HG02610 (cell line): ENCODE data around the gene CILP.
"Not testable (repeated sequence)": the region's sequence is repeated elsewhere in the genome, so short reads cannot be mapped to it uniquely, and the experiment has no call there.

Experiments
- ATAC-seq: cut with Tn5 transposase; IDR thresholded peaks from one replicate; pipeline ENCODE4 v1.9.1; 2021; ENCODE audit warnings: mild to moderate bottlenecking, moderate library complexity; ENCODE audit not compliant: unreplicated experiment

The CILP gene, protein sequence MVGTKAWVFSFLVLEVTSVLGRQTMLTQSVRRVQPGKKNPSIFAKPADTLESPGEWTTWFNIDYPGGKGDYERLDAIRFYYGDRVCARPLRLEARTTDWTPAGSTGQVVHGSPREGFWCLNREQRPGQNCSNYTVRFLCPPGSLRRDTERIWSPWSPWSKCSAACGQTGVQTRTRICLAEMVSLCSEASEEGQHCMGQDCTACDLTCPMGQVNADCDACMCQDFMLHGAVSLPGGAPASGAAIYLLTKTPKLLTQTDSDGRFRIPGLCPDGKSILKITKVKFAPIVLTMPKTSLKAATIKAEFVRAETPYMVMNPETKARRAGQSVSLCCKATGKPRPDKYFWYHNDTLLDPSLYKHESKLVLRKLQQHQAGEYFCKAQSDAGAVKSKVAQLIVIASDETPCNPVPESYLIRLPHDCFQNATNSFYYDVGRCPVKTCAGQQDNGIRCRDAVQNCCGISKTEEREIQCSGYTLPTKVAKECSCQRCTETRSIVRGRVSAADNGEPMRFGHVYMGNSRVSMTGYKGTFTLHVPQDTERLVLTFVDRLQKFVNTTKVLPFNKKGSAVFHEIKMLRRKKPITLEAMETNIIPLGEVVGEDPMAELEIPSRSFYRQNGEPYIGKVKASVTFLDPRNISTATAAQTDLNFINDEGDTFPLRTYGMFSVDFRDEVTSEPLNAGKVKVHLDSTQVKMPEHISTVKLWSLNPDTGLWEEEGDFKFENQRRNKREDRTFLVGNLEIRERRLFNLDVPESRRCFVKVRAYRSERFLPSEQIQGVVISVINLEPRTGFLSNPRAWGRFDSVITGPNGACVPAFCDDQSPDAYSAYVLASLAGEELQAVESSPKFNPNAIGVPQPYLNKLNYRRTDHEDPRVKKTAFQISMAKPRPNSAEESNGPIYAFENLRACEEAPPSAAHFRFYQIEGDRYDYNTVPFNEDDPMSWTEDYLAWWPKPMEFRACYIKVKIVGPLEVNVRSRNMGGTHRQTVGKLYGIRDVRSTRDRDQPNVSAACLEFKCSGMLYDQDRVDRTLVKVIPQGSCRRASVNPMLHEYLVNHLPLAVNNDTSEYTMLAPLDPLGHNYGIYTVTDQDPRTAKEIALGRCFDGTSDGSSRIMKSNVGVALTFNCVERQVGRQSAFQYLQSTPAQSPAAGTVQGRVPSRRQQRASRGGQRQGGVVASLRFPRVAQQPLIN

DNA sequence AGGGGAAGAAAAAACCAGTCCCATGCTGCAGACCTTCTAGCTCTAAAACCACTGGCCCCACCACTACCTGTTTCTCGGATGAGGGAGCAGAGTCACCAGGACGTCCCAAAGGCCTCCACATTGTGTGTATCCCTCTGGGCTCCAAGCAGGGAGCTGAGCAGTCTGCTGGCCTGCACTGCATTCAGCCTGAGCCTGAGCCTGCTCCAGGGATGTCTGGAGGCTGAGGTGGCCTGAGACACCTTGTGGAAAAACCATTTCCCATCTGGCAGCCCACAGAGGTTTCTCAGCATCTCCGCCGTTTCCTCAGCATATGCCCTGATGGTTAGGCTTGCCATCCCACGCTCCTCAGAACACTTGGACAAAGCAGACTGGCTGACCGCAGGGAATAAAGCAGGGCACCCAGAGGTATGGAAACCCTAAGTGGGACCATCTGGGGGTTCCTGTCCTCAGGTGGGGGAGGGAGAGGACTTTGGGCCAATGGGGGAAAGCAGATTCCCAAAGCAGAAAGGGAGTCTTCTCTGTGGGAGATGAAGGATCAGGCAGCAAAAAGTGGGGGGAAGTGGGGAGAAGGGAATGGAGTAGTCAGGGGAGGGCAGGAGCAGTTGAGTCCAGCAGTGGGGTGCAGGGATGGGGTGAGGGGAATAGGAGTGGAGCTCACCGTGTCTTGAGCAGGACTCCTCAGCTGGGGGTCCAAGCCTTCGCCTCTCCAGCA, at the start of gene CILP:
Gene CILP (minus strand): TSS at position 704 of the 712 bp plus-strand sequence. CDS start 1,718 bp downstream, outside the sequence.
- ATAC-seq, result no peak

DNA sequence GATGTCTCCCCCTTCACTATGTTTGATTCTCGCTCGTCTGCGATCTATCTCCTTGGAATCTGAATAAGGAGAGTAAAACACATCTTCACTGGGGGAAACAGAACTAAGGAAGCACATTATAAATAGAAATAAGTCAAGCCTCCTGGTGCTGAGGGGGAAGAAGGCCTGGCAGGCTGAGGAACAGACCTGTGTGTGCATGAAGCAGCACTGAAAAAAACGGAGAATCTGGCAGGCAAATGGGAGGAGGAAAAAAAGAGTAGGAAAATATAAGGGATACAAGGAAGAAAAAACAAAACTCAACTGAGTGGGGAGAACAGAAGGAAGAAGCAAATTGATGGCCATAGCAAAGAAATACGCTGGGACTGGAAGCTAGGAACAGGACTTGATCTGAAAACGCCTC, 49.7 kb upstream of the CILP start:
- ATAC-seq, result no peak

DNA sequence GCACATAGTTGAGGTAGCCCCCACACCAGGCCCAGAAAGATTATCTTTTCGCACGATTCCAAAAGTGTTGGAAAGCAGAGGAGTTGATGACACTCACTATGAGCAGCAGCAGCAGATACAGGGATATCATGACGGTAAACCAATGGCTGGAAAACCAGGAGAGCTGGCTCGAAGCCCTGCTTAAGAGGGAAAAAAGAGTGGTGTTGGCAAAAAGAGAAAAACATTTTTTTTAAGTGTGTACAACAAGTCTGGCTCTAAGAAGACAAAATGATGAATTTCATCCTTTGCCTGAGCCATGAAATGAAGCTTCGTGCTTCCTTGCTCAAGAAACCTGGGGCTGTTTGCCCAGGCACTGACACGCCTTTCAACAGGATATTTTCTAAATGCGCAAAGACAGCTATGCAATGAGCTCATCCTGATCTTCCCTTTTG, 48.1 kb upstream of the CILP start:
- ATAC-seq, result no peak

DNA sequence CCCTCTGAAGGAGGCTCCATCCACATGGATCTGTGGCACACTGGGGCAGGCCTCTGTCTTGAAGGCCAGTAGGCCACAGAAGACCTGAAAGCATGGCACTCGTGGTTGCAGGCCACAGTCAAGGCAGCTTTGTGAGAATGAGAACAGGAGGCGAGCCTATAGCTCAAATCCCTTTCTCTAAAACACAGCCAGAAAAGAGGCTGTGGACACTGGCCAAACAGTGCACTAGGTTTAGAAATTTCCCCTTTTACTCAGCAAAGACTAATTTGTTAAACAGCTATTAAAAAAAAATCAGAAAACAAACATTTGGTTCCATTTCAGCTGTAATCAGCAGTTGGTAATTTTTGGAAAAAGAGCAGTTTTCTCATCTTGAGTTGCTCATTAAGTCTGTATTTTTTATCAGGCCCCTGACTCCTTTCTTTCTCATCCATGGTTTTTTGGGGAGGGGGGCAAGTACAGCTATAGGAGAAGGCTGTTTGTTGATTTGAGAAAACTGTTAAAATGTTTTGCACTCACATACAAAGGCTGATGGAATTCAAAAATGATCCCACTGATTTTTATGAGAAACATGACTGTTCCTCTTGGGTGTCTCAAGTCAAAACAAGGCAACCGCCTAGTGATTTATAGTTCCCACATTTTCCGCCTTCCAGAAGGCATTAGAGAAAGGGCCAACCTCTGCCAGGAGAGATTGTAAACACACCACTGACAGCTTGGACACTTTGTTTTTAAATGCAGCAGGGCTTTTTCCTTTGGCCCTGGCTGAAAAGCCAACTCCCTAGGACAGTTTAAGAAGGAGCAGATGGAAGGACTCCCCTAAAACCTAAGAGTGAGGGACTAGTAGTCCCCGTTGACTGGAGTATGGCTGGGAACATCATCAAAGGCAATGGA, 47.3 kb upstream of the CILP start:
- ATAC-seq, result no peak

DNA sequence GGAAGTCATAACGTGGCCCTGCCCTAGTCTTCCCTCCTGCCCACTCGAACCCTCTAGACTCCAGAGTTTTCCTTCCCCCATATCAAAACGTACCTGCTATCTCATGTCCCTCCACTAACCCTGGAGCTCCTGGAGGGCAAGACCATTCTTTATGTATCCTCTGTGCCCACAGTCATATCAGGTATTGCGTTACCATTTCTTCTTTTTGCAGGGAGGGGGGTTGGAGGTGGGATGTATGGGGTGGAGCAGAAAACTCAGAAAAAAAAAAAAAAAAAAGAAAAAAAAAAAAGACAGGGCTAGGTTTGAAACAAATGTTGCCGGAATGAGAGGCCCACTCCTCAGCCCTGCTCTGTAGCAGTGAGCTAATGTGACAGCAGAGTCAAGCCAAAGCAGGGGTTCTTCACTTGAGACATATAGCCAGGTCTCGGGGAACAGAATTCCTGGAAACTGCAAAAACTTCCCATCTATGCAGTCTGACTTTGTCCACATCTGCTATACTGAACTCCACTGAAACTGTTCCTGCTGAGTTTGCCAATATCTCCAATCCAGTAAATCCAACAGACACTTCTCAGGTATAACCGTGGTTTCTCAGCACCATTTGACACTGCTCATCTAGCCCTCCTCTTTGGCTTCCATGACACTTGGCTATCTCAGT, 44.3 kb upstream of the CILP start:
- ATAC-seq, result no peak

DNA sequence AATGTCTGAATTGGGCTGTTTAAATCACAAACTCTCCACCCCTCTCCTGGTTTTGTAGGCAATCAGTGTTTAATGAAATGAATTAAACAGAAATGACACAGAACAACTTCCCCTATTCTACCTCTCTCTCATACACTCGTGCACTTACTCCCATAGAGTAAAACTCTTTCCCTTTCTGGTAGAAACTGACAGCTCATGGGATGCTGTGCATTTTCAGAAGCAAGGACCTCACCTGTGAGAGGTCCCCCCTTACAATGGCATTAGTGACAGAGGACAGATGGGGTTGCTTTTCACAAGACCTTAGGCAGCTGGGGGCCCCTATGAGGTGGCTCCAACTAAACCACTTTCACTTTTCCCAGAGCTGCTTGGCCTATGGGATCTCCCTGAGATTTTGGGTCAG, 43.5 kb upstream of the CILP start:
- no peak for ATAC-seq

DNA sequence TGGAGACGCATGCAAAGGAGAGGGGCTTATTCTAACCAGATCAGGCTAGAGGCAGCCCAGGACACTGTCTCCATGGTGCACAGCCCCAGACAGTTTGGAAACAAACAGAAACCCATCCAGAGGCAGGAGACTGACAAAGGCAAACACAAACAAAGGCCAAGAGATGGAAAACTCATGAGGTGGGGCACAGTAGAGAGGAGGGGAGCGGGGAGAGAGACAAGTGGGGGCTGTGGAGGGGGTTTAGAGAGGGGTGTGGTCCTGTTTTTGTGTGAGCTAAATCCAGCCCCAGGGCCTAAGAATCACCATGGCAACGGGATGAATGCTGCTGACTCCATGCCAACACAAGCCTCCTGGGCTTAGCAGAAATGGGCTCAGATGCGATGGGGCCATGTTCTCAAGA, 43.1 kb upstream of the CILP start:
- ATAC-seq, result no peak

DNA sequence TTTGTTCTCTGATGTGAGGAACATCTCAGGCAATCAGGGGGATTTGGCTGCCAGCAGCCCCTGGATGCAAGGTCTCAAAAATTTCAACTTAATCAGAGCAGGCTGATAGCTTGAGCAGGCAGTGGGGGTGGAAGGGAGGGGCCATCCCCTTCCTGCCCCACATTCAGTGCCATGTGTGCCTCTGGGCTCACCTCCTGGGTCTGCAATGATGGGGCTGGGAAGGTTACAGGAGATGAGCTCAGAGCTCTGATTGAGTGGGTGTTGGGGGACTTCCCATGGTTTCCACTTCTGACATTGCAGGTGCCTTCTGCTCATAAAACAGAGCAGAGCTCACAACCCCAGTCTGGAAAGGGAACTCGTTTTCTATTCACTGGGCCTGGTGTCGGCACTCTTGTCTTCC, 38.4 kb upstream of the CILP start:
- peak; percentile 95 for ATAC-seq

DNA sequence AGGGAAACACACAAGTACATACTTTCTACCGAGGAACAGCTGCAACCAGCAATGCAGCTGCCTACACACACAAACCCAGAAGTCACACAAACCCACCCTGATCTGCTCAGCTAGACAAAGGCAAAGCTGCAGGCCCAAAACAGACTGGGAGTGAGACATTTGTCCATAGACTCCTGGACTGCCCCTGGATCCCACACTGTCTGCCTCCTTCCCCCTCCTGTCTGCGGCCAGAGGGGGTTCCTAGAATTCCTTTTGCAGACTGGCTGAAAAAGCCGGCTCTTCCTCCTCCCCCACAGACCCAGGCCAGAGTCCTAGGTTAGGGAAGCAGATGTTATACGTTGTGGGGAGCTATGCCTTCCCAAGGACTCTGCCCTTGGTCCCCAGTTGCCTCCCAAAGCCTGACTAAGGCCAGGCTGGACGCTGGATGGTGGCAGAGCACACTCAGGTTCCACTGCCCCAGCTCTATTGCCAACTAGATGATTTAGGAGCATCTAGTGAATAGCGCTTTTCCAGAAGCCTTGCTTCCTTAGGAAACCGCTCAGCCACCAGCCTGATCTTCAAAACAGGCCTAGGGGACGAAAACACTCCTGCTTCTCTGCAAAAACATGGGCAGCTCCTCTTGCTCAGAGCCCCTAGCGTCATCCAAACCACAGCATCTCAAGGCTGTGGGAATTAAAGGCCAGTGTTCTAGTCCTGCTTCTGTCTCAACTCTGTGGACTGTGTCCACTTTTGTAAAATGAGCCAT, 37.4 kb upstream of the CILP start:
- no peak for ATAC-seq

DNA sequence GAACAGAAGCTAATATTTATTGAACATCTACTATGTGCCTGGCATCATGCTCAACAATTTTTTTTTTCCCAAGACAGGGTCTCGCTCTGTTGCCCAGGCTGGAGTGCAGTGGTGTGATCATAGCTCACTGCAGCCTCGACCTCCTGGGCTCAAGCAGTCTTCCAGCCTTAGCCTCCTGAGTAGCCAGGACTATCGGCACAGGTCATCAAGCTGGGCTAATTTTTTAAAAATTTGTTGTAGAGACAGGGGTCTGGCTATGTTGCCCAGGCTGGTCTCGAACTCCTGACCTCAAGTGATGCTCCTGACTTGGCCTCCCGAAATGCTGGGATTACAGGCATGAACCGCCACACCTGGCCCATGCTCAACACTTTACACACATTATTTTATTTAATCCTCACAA, 35.7 kb upstream of the CILP start:
- no peak for ATAC-seq

DNA sequence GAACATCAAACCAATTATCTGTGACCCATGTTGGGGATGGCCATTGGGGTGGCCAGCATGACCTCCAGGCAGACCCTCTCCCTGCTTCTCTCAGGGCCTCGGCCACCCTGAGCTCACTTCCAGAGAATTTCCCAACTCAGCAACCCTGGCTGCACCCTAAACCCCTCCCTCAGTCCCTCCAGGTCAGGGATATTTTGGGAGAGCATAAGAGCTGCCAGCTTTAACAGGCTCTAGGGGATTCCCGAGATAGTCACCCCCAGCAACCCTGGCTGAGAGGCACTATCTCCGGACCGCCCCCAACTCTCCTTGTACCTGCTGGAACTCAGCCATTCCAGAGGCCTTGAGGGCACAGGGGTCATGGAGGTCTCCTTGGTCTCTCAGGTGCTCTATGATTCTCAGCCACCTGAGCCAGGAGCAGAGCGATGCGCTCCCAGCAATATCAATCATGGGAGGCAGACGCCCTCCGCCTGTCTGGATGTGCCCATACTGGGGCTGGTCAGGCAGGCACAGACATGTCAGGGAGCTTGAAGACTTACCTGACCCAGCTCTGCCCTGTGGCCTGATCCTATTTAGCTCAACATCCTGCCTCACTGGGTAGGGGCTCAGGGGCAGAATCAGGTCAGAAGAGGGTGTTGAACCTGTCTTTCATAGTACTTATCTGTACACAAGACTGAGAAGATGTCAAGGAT, 34.9 kb upstream of the CILP start:
- ATAC-seq, result no peak

DNA sequence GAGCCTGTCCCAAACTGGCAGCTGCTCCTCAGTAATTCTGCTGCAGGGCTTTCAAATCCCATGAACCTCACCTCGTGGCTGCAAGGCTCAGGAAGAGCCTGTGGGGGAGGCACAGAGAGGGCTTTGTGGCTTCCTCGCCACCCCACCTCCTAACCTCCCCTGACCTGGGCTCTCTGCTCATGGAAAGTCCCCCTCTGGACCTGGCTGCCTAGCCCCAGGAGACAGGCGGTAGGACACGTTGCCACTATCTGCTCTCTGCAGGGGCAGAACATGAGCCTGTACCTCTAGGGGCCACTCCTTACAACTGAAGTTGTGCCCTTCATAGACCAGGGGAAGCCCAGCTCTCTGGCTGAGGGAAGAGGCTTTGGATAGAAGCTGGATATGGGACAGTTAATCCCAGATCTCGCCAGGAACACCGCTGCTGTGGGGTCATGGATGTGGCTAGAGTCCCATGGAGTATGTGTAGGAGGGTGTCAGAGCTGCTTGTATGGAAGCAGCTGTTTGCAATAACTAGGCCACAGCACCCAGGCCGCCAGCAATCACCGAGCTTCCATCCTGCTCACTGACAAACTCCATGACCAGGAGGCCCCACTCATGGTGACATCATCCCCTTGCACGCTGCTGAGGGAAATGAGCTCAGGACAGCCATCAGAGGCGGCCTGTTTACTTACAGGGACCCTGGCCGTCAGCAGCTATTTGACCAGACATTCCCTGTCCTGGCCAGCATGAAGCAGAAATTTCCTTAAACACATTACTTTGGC, 34.0 kb upstream of the CILP start:
- no peak for ATAC-seq

DNA sequence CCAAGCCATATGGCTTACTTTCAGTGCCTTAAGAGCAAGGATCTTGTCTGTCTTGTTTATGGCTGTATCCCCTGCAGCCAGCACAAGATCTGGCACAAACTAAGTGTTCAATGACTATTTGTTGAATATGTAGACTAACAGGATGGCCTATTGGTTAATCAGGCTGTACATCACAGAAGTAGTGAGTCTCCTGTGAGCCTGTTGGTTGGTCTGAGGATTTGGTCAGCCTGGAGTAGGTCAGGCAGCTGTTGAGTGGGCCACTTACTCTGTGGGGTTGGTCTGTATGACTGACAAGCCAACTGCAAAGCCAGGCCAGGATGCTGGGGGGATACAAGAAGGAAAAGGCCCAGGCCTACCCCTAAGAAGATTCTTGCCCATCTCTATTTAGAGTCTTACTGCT, 33.4 kb upstream of the CILP start:
- ATAC-seq, result no peak

DNA sequence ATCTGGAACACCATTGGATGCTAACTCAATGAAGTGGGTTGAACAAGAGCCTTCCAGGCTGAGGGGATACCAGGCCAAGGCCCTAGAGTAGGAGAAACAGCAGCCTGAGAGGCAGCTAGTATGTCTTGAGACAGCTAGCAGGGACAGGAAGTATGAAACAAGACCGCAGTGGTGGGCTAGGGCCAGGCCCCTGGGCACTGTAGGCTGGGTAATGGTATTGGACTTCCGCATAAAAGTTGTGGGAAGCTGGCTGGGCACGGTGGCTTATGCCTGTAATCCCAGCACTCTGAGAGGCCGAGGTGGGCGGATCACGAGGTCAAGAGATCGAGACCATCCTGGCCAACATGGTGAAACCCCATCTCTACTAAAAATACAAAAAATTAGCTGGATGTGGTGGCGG, 25.2 kb upstream of the CILP start:
- ATAC-seq, result not testable (repeated sequence)

DNA sequence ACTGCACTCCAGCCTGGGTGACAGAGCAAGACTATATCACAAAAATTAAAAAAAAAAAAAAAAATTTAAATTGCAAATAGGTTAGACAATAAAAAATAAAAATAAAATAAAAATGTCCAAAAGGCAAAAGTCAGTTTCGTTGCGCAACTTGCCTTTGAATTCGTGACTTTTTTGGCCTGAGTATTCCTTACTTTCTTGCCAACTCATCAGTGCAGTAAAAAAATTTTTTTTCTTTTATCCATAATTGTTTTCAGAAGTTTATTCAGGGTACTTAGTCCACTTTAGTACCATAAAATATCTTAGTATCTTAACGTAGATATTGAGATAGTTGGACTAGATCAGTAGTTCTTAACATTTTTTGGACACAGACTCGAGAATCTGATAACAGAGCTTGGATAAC, 22.4 kb upstream of the CILP start:
- no peak for ATAC-seq

DNA sequence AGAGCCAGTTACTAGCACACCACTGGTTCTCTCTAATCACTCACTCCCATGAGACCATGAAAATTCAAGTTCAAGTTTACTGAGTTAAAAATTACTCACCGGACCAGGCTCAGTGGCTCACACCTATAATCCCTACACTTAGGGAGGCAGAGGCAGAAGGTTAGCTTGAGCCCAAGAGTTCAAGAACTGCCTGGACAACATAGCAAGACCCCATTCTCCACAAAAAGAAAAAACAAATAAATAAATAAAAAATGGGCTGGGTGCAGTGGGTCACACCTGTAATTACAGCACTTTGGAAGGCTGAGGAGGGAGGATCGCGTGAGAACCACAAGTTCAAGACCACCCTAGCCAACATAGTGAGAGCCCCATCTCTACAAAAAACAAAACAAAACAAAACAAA, 21.2 kb upstream of the CILP start:
- ATAC-seq, result no peak

DNA sequence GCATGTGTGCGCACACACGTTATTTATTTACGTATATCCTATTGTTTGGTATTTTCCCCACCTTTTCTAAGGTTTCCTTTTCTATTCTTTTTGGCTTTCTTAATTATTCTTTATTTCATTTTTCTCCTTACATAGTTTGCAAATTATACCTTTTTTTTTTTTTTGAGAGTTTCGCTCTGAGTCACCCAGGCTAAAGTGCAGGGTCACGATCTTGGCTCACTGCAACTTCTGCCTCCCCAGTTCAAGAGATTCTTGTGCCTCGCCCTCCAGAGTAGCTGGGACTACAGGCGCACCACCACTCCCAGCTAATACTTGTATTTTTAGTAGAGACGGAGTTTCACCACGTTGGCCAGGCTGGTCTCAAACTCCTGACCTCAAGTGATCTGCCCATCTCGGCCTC, 20.0 kb upstream of the CILP start:
- no peak for ATAC-seq
